ENCODE measurements around the gene BTBD1.
A peak's percentile ranks its signal among the peaks of the same experiment; 100 is the strongest.

BTBD1 gene

GRCh38 chr15:82970078-82970686 lies 96.9 kb downstream of the BTBD1 start:
- peak; percentile 18; the same call in 1 of the 3 replicates for ATAC-seq
- TF ChIP-seq ARNTL (CRISPR knock-in tag; IDR thresholded peaks at IDR 0.05; ENCODE audit: borderline replicate concordance, low read depth) (no peak), TCF4 (CRISPR knock-in tag; IDR thresholded peaks at IDR 0.05; ENCODE audit: borderline replicate concordance) (peak; percentile 33; the same call in 1 of the 2 replicates), PATZ1 (CRISPR knock-in tag; IDR thresholded peaks at IDR 0.05; ENCODE audit: borderline replicate concordance) (no peak), CREB5 (CRISPR knock-in tag; IDR thresholded peaks at IDR 0.05; ENCODE audit: low read depth) (no peak), ISL1 (CRISPR knock-in tag; IDR thresholded peaks at IDR 0.05) (peak; percentile 37), TSHZ2 (CRISPR knock-in tag; IDR thresholded peaks at IDR 0.05) (0 out of 2 replicates have a peak, but pooled peaks have one; percentile 24), RARB (CRISPR knock-in tag; IDR thresholded peaks at IDR 0.05) (no peak), PPARA (CRISPR knock-in tag; IDR thresholded peaks at IDR 0.05; ENCODE audit: borderline replicate concordance) (no peak), ESRRG (CRISPR knock-in tag; IDR thresholded peaks at IDR 0.05) (no peak), TOX (CRISPR knock-in tag; IDR thresholded peaks at IDR 0.05; ENCODE audit: borderline replicate concordance) (no peak), POU6F1 (CRISPR knock-in tag; IDR thresholded peaks at IDR 0.05; ENCODE audit: borderline replicate concordance, low read depth) (no peak)

GRCh38 chr15:82969353-82969752 lies 97.7 kb downstream of the BTBD1 start:
- TF ChIP-seq POU6F1 (CRISPR knock-in tag; IDR thresholded peaks at IDR 0.05; ENCODE audit: borderline replicate concordance, low read depth), result no peak
- no peak for TF ChIP-seq CSDC2 (CRISPR knock-in tag; IDR thresholded peaks at IDR 0.05)
- TF ChIP-seq CREB5 (CRISPR knock-in tag; IDR thresholded peaks at IDR 0.05; ENCODE audit: low read depth), result no peak
- no peak for TF ChIP-seq PATZ1 (CRISPR knock-in tag; IDR thresholded peaks at IDR 0.05; ENCODE audit: borderline replicate concordance)
- TF ChIP-seq RARB (CRISPR knock-in tag; IDR thresholded peaks at IDR 0.05), result no peak
- TF ChIP-seq ARNTL (CRISPR knock-in tag; IDR thresholded peaks at IDR 0.05; ENCODE audit: borderline replicate concordance, low read depth), result no peak
- TF ChIP-seq TOX (CRISPR knock-in tag; IDR thresholded peaks at IDR 0.05; ENCODE audit: borderline replicate concordance), result no peak
- no peak for TF ChIP-seq CSRNP3 (CRISPR knock-in tag; IDR thresholded peaks at IDR 0.05)
- TF ChIP-seq BACH2 (CRISPR knock-in tag; IDR thresholded peaks at IDR 0.05; ENCODE audit: borderline replicate concordance), result no peak
- no peak for TF ChIP-seq OSR1 (CRISPR knock-in tag; IDR thresholded peaks at IDR 0.05)
- no peak for TF ChIP-seq ZNF8 (CRISPR knock-in tag; IDR thresholded peaks at IDR 0.05)
- TF ChIP-seq ZFP30 (CRISPR knock-in tag; IDR thresholded peaks at IDR 0.05), result no peak
- TF ChIP-seq ZNF565 (CRISPR knock-in tag; conservative IDR thresholded peaks at IDR 0.05; ENCODE audit: low read depth), result no peak
- no peak for TF ChIP-seq ISL1 (CRISPR knock-in tag; IDR thresholded peaks at IDR 0.05)
- no peak for TF ChIP-seq TSHZ2 (CRISPR knock-in tag; IDR thresholded peaks at IDR 0.05)
- no peak for TF ChIP-seq ZFP3 (CRISPR knock-in tag; IDR thresholded peaks at IDR 0.05)
- no peak for TF ChIP-seq ZNF70 (CRISPR knock-in tag; IDR thresholded peaks at IDR 0.05)
- no peak for ATAC-seq

Measured in SK-N-SH treated with all-trans-retinoic acid at 6 μM for 48 hours (cell line).